Activated CD4-positive, alpha-beta memory T cell treated with anti-CD3 and anti-CD28 coated beads, Interleukin-2, amount 10 ng/mL, durations not matched to agents 7 days and 5 days (primary cell): ENCODE results near the gene FBXL14. TPM values are rescaled to one million over a fixed set of nuclear protein-coding genes. Genes with fewer than 3 reads are reported as not detected.
A peak's percentile ranks its signal among the peaks of the same experiment; 100 is the strongest.

Source experiments
- CTCF ChIA-PET: fragments of 350-600 bp; sonication (Branson Sonifier 250); formaldehyde crosslinking; loops from one replicate; lab custom pipeline; 2021; ENCODE audit warnings: antibody characterized with exemption, inconsistent platforms; lab: Charles Lee
- POLR2A ChIA-PET: fragments of 350-600 bp; sonication (Branson Sonifier 250); formaldehyde crosslinking; loops from one replicate; lab custom pipeline; 2021; ENCODE audit warnings: antibody characterized with exemption; lab: Charles Lee
- DNase-seq: peaks from one replicate; pipeline ENCODE4 v3.0.0-alpha.2; 2020
- H3K27ac Mint-ChIP-seq: one replicate; pipeline ENCODE4 v1.8.0; 2021; ENCODE audit warnings: mild to moderate bottlenecking, mixed read lengths
- H3K27me3 Mint-ChIP-seq: one replicate; pipeline ENCODE4 v1.8.0; 2021; ENCODE audit warnings: mixed read lengths
- H3K36me3 Mint-ChIP-seq: one replicate; pipeline ENCODE4 v1.8.0; 2021; ENCODE audit warnings: low read depth, mixed read lengths
- H3K4me1 Mint-ChIP-seq: one replicate; pipeline ENCODE4 v1.8.0; 2021; ENCODE audit warnings: mixed read lengths
- H3K4me3 Mint-ChIP-seq: one replicate; pipeline ENCODE4 v1.8.0; 2021; ENCODE audit warnings: mild to moderate bottlenecking, mixed read lengths
- H3K9me3 Mint-ChIP-seq: one replicate; pipeline ENCODE4 v1.8.0; 2021; ENCODE audit warnings: mixed read lengths
- total RNA-seq, 2 experiments: library from RNA; stranded (reverse); gene quantifications; one replicate each; pipeline ENCODE4 v1.2.3, GENCODE V29; 2021

FBXL14 gene
- 10 to 100 TPM; 30.3 to 30.9 TPM for total RNA-seq

DNA sequence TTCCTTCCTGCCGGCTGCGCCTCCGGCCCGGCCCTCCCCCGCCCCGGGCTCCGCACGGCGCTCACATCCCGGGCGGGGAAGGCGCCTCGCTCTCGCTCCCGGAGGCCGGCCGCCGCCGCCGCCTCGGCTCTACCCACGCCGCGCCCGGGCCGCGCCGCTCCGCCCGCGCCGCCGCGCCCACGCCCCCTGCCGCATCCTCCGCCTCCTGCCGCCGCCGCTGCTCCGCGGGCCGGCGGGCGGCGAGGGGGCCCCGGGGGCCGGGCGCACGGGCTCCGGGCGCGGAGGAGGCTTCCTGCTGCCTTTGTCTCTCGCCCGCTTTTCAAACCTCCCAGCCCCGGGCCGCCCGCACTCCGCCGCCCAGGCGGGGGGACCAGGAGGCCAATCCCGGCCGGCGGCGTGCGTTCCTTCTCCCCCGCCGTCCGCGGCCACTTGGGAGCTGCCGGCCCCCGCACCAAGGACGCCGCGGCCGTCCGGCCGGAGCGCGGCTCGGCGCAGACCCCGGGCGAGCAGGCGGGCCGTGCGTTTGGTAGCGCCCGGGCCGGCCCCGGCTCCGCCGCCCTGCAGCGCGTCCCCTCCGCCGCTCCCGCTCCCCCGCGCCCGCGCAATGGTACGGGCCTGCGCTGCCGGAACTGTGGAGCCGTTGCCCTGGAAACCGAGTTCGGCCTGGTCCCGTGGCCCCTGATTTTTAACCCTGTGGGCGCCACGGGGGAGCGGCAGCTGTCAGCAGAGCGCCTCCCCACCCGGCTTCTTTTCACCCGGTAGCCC, at the start of gene FBXL14:
TSS of gene FBXL14 (minus strand) at position 321 of the 765 bp plus-strand sequence. CDS start 515 bp downstream, outside the sequence.
- Mint-ChIP-seq H3K9me3 (no peaks in the 10 kb centered on the region), H3K36me3 (peaks cover 40% of the 10 kb centered on the region), H3K4me1 (peaks cover 48% of the 10 kb centered on the region), H3K27ac (peak within 1 kb of the TSS; percentile 95), H3K27me3 (no peaks in the 10 kb centered on the region), H3K4me3 (peak within 1 kb of the TSS; percentile 93)
- DNase-seq, result peak; percentile 91
- CTCF ChIA-PET, result interaction anchor here (2.1 to 3.9 kb wide), 4 partner anchors 8 to 477 kb away, joined by 15 to 36 read pairs (median 24); no protein-coding TSS in a partner anchor
- POLR2A ChIA-PET, result interaction anchor here (1.2 to 3.5 kb wide), 5 partner anchors 8 to 604 kb away, joined by 3 to 63 read pairs (median 6); partner anchors contain the start of gene ADIPOR2

- Mint-ChIP-seq H3K27ac (no peak overlapping the region), H3K4me1 (peaks cover 32% of the 10 kb centered on the region), H3K27me3 (peaks cover 12% of the 10 kb centered on the region), H3K36me3 (no peaks in the 10 kb centered on the region), H3K4me3 (no peak overlapping the region), H3K9me3 (no peaks in the 10 kb centered on the region)
- ChIA-PET CTCF (interaction anchor here (2.4 to 2.8 kb wide), 4 partner anchors 9 to 296 kb away, joined by 6 to 14 read pairs (median 12); no protein-coding TSS in a partner anchor), POLR2A (interaction anchor here (1.1 kb wide), 1 partner anchor 47 kb away, joined by 3 read pairs; the partner anchor contains the start of gene ADIPOR2)
- DNase-seq, result no peak
Measured at GRCh38 chr12:1643905-1644533, 49.6 kb upstream of the FBXL14 start.

GRCh38 chr12:1643043-1643442, 48.7 kb upstream of the FBXL14 start:
- ChIA-PET POLR2A (interaction anchor here (1.1 kb wide), 1 partner anchor 48 kb away, joined by 3 read pairs; the partner anchor contains the start of gene ADIPOR2), CTCF (interaction anchor here (2.4 to 2.8 kb wide), 4 partner anchors 8 to 297 kb away, joined by 6 to 14 read pairs (median 12); no protein-coding TSS in a partner anchor)
- no peaks in the 10 kb centered on the region for H3K36me3 Mint-ChIP-seq
- no peaks in the 10 kb centered on the region for H3K9me3 Mint-ChIP-seq
- peaks cover 32% of the 10 kb centered on the region for H3K4me1 Mint-ChIP-seq
- no peak for DNase-seq
- no peak overlapping the region for H3K4me3 Mint-ChIP-seq
- H3K27me3 Mint-ChIP-seq, result peaks cover 2% of the 10 kb centered on the region
- H3K27ac Mint-ChIP-seq, result no peak overlapping the region

DNA sequence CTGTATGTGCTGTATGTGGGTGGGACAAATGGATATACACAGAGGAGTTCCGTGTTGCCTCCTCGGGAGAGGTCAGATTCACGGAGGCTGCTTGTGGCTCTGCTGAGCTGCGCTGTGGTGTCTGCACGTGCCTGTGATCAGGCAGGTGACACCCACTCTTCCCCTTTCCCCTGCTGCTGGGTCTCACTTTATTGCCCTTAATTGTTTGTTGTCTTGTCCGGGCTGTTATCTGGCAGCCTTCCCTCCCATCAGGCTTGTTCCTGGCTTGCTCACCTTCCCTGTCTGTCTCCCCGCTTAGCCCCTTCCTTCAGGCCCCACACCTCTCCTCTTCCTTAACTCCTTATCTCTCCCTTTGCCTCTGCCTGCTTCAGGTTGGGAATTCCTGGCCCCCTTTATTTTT, 48.1 kb upstream of the FBXL14 start:
- H3K27ac Mint-ChIP-seq, result no peak overlapping the region
- H3K9me3 Mint-ChIP-seq, result no peaks in the 10 kb centered on the region
- H3K4me1 Mint-ChIP-seq, result peaks cover 32% of the 10 kb centered on the region
- POLR2A ChIA-PET, result interaction anchor here (1.1 kb wide), 1 partner anchor 49 kb away, joined by 3 read pairs; the partner anchor contains the start of gene ADIPOR2
- no peak for DNase-seq
- CTCF ChIA-PET, result interaction anchor here (2.4 to 2.8 kb wide), 2 partner anchors 10 to 148 kb away, joined by 12 read pairs; no protein-coding TSS in a partner anchor
- H3K36me3 Mint-ChIP-seq, result no peaks in the 10 kb centered on the region
- H3K27me3 Mint-ChIP-seq, result peaks cover 2% of the 10 kb centered on the region
- H3K4me3 Mint-ChIP-seq, result no peak overlapping the region

DNA sequence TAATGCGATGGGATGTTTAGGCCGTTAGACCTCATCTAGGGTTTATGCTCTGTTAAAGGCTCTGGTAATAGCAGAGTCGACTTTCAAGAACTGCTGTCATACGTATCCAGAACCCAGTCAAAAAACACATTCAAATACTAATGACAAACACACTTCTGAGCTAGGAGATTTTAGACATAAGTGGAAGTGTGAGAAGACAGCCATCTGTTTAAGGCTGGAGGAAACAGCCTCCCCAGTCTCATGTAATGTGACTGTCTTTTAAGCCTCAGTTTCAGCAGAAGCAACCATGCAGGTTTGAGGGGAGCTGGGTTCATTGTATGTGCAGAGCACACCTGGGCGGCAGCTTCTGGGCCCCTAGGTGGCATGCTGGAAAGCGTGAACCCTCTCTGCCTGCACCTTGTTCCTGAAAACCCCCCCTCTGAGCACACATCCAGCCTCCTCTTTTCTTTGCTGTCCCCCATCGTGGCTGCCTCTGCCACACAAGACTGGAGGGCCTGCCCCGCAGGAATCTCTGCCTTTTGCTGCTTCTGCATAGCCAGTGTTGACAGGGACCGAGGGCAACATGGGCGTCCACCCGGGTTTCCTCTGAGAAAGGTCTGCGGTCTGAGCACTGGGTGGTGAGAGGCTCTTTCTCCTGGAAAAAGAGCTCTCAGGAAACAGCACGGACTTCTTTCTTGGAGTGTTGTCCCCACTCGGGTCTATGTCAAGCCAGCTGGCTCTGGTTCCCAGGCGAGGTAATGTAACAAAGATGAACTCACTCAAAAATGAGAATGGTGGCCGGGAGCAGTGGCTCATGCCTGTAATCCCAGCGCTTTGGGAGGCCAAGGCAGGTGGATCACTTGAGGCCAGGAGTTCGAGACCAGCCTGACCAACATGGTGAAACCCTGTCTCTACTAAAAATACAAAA, 46.2 kb upstream of the FBXL14 start:
- Mint-ChIP-seq H3K9me3 (no peaks in the 10 kb centered on the region), H3K27ac (no peak overlapping the region), H3K4me1 (peaks cover 28% of the 10 kb centered on the region), H3K4me3 (no peak overlapping the region), H3K27me3 (peaks cover 9% of the 10 kb centered on the region), H3K36me3 (no peaks in the 10 kb centered on the region)
- DNase-seq, result no peak
- ChIA-PET CTCF (interaction anchor here (1.0 to 1.6 kb wide), 3 partner anchors 13 to 299 kb away, joined by 5 to 6 read pairs (median 6); no protein-coding TSS in a partner anchor), POLR2A (no interaction called here)

DNA sequence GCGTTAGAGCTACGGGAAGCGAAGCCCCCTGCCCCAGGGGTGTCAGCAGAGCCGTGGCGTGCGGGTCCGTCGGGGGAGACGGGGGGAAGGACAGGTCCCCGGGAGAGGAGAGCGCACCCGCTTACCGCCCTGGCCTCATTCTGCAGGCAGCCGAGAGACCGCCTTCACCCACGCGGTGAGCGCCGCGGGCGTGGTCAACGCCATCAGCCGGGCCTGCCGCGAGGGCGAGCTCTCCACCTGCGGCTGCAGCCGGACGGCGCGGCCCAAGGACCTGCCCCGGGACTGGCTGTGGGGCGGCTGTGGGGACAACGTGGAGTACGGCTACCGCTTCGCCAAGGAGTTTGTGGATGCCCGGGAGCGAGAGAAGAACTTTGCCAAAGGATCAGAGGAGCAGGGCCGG, 45.2 kb upstream of the FBXL14 start:
- ChIA-PET POLR2A (no interaction called here), CTCF (no interaction called here)
- H3K36me3 Mint-ChIP-seq, result no peaks in the 10 kb centered on the region
- H3K4me1 Mint-ChIP-seq, result peaks cover 26% of the 10 kb centered on the region
- H3K27me3 Mint-ChIP-seq, result peaks cover 18% of the 10 kb centered on the region
- DNase-seq, result no peak
- no peak overlapping the region for H3K4me3 Mint-ChIP-seq
- no peak overlapping the region for H3K27ac Mint-ChIP-seq
- H3K9me3 Mint-ChIP-seq, result no peaks in the 10 kb centered on the region

GRCh38 chr12:1638203-1638602, 43.8 kb upstream of the FBXL14 start:
- no peaks in the 10 kb centered on the region for H3K9me3 Mint-ChIP-seq
- H3K4me1 Mint-ChIP-seq, result peaks cover 26% of the 10 kb centered on the region
- no peak overlapping the region for H3K27ac Mint-ChIP-seq
- CTCF ChIA-PET, result interaction anchor here (1.4 to 7.8 kb wide), 2 partner anchors 153 to 302 kb away, joined by 4 to 85 read pairs; no protein-coding TSS in a partner anchor
- no peak for DNase-seq
- H3K4me3 Mint-ChIP-seq, result no peak overlapping the region
- POLR2A ChIA-PET, result no interaction called here
- no peaks in the 10 kb centered on the region for H3K36me3 Mint-ChIP-seq
- peaks cover 29% of the 10 kb centered on the region for H3K27me3 Mint-ChIP-seq

DNA sequence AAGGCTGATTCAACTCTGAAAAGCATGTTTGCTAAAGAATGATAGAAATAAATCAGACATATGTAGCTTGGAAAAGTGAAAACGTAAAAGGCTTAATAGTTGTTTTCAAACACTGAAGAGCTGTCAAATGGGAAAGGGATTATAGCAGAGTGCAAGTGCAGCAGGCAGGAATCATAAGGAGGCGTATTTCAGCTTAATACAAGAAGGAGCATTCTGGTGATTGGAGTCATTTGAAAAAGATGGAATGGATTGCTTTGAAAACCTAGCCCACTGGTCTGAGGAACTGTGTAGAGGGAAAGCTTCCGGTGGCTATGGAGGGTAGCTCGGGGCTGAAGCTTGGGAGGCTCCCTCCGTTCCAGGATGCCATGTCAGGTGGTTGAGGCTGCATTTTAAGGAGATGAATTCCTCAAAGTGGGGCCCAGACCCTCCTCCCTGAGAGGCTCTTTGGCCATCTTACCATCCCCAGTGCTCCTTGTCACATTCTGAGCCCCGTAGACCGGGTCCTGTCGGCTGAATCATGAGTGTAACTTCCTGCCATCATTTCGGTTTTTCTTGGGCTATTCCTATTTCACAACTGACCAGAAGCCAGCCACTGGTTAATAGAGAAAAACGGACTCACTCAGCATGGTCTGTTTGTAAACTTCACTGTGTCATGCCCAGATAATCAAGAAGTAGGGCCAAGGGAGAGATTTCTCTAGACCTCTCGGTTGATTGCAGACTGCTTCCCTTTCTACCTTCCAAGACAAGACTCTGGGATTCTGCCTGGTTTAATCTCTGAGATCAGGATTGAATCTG, 41.1 kb upstream of the FBXL14 start:
- H3K27me3 Mint-ChIP-seq, result peaks cover 56% of the 10 kb centered on the region
- peaks cover 9% of the 10 kb centered on the region for H3K4me1 Mint-ChIP-seq
- no peaks in the 10 kb centered on the region for H3K36me3 Mint-ChIP-seq
- no peaks in the 10 kb centered on the region for H3K9me3 Mint-ChIP-seq
- no peak overlapping the region for H3K27ac Mint-ChIP-seq
- DNase-seq, result no peak
- POLR2A ChIA-PET, result interaction anchor here (0.6 to 1.5 kb wide), 4 partner anchors 38 to 160 kb away, joined by 3 to 7 read pairs (median 3); no protein-coding TSS in a partner anchor
- CTCF ChIA-PET, result interaction anchor here (0.7 to 7.8 kb wide), 23 partner anchors 9 to 518 kb away, joined by 3 to 85 read pairs (median 5); no protein-coding TSS in a partner anchor
- H3K4me3 Mint-ChIP-seq, result no peak overlapping the region

DNA sequence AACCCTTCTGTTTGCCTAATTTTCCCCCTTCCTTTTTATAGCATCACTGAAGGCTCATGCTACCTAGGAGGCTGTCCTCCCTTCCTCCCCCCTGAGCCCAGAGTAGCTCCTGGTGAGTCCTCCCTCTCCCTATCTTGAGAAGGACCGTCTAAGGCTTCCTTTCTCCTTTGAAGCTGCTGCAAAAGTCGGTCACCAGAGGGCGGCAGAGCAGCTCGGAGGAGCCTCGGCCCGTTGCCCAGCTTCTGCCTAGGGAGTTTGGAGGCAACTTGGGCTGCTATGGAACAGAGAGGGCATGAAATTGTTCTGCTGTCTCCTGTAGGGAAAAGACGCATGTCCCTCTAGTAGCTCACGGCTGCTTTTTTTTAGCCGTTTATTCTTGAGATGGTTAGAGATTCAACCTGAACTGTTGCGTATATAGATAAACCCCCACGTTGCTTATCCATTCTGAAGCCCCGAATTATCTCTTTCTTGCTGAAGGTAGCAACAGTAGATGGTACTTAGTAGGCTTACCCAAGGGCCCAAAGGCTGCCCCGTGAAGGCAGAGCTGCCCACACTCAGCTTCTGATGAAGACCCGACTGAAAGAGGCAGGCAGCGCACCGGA, 40.3 kb upstream of the FBXL14 start:
- H3K27me3 Mint-ChIP-seq, result peaks cover 61% of the 10 kb centered on the region
- POLR2A ChIA-PET, result interaction anchor here (0.6 to 1.5 kb wide), 4 partner anchors 39 to 161 kb away, joined by 3 to 7 read pairs (median 3); no protein-coding TSS in a partner anchor

DNA sequence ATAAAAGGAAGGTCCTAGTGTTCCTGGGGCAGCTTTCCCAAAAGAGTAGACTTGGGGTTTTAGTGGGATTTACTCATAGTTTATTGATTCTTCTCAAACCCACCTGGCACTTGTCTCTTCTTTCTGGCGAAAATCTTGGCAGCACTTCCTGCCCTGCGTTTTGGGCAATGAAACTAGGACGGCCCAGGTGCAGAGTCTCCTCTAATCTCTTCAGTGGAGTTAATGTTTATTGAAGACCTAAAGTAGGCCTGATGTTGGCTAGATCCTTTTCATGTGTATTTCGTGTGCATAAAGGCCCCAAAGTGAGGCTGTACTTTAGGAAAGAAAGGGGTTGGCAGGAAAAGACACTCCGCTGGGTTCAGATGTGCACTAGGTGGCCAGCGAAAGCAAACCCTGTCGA, 39.8 kb upstream of the FBXL14 start:
- no peaks in the 10 kb centered on the region for H3K9me3 Mint-ChIP-seq
- H3K27me3 Mint-ChIP-seq, result peaks cover 67% of the 10 kb centered on the region
- POLR2A ChIA-PET, result interaction anchor here (1.4 to 1.5 kb wide), 2 partner anchors 157 to 162 kb away, joined by 3 to 7 read pairs; no protein-coding TSS in a partner anchor
- H3K4me1 Mint-ChIP-seq, result peaks cover 12% of the 10 kb centered on the region
- CTCF ChIA-PET, result interaction anchor here (0.5 to 7.8 kb wide), 25 partner anchors 10 to 516 kb away, joined by 3 to 85 read pairs (median 5); no protein-coding TSS in a partner anchor
- no peaks in the 10 kb centered on the region for H3K36me3 Mint-ChIP-seq
- H3K4me3 Mint-ChIP-seq, result no peak overlapping the region
- DNase-seq, result no peak
- H3K27ac Mint-ChIP-seq, result no peak overlapping the region

More for the DNA sequence above, 40.3 kb upstream of the FBXL14 start:
- CTCF ChIA-PET, result interaction anchor here (0.5 to 7.8 kb wide), 30 partner anchors 9 to 517 kb away, joined by 3 to 85 read pairs (median 4); no protein-coding TSS in a partner anchor
- Mint-ChIP-seq H3K27ac (no peak overlapping the region), H3K4me1 (peaks cover 9% of the 10 kb centered on the region), H3K36me3 (no peaks in the 10 kb centered on the region), H3K9me3 (no peaks in the 10 kb centered on the region), H3K4me3 (no peak overlapping the region)
- DNase-seq, result peak; percentile 68

GRCh38 chr12:1633459-1633858, 39.1 kb upstream of the FBXL14 start:
- no peaks in the 10 kb centered on the region for H3K9me3 Mint-ChIP-seq
- POLR2A ChIA-PET, result no interaction called here
- H3K36me3 Mint-ChIP-seq, result no peaks in the 10 kb centered on the region
- no peak overlapping the region for H3K27ac Mint-ChIP-seq
- no peak overlapping the region for H3K4me3 Mint-ChIP-seq
- no peak for DNase-seq
- peaks cover 15% of the 10 kb centered on the region for H3K4me1 Mint-ChIP-seq
- CTCF ChIA-PET, result interaction anchor here (0.5 to 7.8 kb wide), 7 partner anchors 17 to 336 kb away, joined by 3 to 85 read pairs (median 7); no protein-coding TSS in a partner anchor
- H3K27me3 Mint-ChIP-seq, result peaks cover 73% of the 10 kb centered on the region
